Cortex of kidney (tissue), 1 donor: ENCODE data around the gene PTPRU.
"Not testable (repeated sequence)": the region's sequence is repeated elsewhere in the genome, so short reads cannot be mapped to it uniquely, and the experiment has no call there.

Experiments used
- DNase-seq: peaks from one replicate; lab custom pipeline; 2025; lab: John Stamatoyannopoulos, UW

The PTPRU gene

DNA sequence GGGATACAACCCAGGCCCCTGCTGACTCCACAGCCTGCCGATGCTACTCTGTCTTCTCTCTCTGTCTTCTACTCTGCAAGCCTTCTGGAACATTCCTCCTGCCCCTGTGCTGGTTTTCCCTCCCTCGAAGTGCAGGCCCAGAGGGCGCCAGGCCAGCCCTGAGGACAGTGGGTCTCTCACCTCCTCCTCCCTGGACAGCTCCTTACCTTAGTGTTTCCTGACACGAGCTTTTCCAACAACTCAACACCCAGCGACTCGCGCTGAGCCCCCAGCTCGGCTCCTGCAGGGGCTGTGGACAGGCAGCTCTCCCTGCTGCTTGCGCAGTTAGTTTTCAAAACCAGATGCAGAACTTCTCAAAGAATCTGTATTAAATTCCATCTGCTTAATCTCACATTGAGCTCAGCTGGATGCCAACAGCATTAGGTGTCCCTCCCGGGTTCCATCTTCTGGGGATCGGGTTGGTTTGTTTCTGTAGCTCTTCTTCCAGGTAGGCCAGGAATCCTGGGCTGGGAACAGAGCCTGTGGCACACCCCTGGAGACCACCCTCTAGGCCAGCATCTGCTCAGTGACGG is 54.2 kb downstream of the PTPRU start:
- DNase-seq = no peak

DNA sequence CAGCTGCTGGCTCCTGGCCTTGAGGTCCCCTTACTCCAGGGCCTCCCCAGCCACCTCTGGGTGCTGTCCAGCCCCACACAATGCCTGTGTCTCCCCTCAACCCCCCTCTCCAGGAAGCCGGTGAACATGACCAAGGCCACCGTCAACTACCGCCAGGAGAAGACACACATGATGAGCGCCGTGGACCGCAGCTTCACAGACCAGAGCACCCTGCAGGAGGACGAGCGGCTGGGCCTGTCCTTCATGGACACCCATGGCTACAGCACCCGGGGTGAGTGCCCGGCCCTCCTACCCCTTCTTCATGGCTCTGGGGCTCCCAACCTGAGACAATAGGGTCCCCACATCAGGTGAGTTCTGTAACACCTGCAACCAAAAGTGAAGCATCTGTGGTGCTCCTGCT is 55.4 kb downstream of the PTPRU start:
- DNase-seq = no peak

DNA sequence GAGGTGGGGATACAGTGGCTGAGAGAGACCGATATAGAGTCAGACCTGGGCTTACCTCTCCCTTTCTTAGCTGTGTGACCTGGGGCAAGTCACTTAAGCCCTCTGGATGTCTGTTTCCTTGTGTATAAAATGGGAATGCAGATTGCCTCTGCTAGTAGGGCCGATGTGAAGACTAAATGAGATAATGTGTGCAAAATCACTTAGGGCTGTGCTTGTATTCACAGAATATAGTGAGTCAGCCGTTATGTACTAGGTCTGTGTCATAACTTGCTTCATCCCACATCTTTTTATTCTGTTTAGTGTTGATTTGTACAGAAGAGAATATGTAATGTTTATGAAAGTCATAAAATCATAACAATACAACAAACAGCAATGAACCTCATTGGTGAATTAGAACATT is 56.0 kb downstream of the PTPRU start:
- no peak for DNase-seq

DNA sequence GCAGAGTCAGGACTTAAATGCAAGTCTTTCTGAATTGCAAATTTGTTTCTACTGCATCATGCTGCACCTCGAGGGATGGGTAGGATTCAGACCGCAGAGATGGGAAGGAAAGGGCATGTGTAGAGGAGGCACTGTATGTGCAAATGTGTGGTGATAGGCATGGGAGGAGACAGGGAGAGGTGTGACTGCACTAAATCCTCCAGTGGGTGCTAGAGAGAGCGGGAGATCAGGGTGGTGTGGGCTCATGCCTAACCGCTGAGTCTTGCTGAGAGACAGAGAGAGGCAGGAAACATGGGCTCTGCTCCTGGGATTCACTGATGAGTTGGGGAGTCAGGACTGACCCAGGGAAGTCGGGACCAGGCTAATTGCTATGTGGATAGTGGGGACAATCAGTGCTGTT is 61.1 kb downstream of the PTPRU start:
- DNase-seq = no peak

DNA sequence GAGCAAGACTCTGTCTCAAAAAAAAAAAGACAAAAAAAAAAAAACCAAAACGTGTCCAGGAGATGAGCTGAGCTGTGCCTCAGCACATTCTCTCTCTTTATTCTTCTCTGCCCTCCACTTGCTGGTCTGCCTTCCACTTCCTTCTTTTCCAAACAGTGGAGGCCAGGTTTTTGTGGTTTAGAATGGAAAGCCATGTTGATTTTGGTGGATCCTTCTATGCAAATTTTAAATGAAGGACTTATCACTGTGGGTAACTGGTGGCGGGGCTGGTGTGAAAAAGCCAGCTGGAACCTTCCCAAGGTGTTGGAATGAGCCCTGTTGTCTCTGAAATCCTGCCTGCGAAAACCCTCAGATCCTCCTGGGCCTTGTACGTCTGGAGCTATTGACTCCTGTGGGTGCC is 61.9 kb downstream of the PTPRU start:
- DNase-seq = no peak

DNA sequence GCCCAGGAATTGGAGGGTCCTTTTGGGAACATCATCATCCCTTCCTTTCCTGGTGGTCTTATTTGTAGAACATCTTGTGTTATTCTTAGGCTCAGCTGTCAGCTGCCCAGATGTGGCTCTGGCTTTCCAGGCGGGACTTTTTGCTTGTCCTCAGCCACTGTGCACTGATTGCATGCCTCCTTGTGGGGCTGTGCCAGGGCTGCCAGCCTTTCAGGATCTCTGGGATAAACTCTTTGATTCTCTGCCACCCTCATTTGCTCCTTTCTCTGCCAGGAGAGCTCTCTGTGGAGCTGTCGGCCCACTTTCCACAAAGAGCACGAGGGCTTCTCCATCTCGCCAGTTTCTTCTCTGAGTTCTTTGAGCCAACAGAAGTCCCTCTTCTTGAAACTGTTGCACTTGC is 63.1 kb downstream of the PTPRU start:
- no peak for DNase-seq

DNA sequence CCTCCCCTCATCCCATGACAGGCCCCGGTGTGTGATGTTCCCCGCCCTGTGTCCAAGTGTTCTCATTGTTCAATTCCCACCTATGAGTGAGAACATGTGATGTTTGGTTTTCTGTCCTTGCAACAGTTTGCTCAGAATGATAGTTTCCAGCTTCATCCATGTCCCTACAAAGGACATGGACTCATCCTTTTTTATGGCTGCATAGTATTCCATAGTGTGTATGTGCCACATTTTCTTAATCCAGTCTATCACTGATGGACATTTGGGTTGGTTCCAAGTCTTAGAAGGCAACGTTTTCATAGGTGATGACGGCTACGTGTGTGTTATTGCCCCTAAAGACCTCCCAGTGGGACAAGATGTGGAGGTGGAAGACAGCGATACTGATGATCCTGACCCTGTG is 65.4 kb downstream of the PTPRU start:
- not testable (repeated sequence) for DNase-seq

DNA sequence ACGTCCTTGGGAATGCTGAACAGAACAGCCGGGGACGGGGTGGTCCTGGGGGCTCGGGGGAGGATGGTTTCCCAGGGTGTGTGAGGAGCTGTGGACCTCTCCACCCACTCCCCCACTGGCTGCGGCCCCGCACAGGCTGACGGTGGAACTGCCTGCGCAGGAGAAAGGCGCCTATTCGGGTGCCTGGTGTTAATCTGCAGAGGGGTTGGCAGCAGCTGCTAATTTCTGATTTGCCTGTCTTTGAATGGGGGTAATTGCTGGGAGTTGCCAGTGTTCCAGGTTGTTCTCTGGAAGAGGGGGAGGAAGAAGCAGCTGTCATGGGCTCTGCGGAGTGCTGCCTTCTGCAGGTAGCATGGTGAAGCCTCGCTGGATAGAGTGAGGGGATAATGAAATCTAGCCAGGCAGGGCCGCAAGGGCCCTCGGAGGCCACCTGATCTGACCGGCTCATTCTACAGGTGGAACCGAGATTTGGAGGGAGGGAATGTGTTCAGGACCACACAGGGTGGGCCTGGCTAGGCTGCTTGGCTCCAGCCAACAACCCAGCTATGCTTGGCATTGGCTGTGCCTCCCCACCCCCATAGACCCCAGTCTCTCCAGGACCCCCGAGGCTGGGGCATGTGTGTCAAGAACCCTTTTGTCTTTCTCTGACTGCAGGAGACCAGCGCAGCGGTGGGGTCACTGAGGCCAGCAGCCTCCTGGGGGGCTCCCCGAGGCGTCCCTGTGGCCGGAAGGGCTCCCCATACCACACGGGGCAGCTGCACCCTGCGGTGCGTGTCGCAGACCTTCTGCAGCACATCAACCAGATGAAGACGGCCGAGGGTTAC is 67.1 kb downstream of the PTPRU start:
- DNase-seq = no peak

DNA sequence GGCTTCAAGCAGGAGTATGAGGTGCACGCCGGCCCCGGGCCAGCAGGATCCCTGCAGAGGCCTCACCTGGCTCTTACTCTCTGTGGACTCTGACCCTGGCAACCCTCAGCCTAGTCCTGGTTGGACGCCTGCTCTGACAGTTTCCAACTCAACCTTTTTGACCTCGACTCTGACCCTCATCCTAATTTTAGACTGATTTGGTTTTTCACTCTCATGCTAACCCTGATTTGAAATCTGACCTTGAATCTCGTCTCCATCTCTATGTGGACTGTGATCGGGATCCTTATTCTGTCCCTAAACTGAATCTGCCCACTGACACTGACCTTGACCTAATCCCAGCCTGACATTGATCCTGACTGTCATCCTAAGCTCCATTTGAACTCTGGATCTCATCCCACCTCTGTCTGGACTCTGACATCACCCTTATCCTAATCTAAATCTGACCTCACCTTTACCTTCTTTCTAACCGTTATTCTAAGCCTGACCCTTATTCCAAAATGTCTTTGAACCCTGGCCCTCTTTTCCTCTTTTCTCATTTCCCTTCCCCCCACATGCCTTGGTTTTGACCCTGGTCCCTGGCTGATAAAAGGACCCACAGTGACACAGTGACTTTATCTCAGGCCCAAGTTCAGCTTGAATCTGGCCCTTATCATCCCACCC is 67.8 kb downstream of the PTPRU start:
- no peak for DNase-seq

DNA sequence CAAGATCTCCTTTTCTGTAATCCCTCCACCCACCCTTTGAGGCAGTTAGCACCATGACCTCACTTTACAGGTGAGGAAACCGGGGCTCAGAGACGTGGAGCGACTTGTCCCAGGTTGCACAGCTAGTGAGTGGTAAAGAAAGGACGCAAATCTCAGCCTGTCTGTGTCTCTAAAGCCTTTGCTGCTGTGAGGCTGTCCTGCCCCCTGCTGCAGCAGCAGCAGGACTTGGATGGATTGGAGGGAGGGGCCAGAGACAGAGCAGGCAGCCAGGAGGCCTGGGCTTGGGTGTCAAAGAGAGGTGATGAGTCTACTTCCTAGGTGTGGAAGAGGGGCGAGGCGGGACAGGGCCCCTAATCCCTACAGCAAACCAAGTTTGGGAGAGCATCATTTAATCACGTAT is 69.6 kb downstream of the PTPRU start:
- DNase-seq = no peak

DNA sequence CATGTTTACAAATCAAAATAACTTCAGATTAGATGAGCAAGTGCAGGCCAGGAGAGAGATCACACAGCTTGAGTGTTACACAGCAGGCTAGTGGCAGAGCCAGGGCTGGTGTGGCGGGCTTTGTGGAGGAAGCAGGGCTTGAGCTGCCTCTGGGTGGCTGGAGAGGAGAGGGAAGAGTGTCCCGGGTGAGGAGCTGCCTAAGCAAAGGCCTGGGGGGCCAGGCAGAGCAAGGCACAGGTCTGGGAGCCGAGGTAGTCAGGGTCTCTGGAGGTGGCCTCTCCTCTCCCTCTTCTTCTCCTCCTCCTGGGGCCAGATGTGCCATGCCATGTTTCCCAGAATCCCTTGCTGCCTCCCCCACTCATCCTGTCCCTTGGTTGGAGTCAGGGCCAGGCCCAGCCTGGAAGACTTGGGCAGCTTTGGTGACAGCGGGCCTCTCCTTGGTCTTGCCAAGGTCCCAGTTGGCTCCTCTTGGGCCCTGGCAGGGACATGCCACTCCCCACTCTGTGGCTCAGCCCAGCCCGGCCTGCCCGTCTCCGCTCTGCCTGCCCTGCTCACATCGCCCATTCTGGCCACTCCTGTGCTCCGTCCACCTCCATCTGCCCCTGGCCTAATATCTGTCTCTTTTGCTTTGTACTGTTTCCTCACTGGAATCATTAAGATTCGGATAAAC is 70.3 kb downstream of the PTPRU start:
- no peak for DNase-seq

DNA sequence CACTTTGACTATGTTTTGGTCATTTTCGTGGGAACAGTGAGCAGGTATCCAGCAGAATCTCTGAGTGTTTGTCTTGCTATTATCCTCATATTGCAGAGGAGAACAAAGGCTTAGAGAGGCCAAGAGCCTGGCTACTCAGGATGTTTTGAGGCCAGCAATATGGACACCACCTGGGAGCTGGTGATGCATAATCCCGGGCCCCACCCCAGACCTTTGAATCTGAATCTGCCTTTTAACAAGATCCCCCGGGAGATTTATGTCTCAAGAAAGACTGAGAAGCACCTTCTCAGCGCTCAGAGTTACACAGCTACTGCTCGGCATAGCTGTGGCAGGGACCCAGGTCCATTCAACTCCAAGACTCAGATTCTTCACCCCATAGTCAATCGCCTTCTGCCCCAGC is 72.8 kb downstream of the PTPRU start:
- no peak for DNase-seq

DNA sequence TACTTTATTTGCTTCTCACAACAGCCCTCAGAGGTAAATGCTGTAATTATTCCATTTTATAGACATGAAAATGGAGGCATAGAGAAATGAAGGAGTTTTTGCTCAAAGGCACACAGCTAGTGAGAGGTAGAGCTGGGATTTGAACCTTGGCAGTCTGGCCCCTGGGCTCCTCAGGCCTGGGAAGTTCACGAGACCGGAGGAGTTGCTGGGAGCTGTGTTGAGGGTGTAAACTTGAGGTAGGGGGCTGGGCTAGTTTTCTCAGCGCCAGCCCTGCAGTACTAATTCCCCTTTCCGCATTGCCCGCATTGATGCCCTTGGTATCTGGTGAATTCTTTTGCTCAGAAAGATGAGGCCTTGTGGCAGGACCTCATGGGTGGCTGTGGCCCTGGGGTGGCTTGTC is 73.3 kb downstream of the PTPRU start:
- DNase-seq = no peak

DNA sequence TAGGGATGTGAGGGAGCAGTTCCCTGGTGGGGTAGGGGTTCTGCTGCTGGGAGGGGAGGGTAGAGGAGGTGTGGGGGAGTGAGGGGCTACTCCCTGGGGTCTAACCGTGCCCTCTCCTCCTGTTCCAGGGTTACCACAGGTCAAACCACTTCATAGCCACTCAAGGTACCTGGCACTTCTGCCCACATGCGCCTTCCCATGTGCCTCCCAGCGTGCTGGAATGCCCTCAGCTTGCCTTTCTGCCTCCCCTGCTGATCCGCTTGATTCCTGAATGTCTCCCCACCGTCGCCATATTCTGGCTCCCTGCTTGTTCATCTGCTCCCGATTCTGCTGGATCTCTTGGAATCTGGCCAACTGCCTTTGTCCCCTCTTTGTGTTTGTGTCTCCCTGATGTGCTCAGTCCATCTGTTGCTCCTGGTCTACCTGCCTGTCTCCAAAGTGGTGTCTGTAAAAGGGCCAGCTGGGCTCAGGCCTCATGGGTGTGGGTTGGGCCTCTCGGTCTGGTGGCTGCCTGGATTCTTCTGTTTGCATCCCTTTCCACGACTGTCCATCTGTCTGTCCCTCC is 74.4 kb downstream of the PTPRU start:
- no peak for DNase-seq

DNA sequence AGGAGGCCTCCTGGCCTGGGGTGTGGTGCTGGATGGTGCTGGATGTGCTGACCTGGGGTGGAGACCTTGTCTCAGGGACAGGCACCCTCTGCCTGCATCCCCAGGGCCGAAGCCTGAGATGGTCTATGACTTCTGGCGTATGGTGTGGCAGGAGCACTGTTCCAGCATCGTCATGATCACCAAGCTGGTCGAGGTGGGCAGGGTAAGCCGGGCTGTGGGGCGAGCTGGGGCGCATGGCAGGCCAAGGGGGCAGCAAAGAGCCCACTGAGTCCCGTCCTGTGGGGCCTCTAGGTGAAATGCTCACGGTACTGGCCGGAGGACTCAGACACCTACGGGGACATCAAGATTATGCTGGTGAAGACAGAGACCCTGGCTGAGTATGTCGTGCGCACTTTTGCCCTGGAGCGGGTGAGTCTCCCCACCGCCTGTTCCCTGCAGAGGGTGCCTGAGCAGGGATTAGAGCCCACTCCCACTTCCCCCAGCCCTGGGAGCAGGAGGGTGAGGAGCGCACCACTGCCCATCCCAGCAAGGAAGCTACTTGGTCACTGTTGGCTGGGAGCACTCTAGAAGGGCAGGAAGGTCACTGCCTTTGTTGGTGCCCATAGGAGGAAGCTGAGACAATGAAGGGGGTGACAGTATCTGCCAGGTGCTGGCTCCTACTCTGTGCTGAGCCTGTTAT is 75.2 kb downstream of the PTPRU start:
- no peak for DNase-seq

DNA sequence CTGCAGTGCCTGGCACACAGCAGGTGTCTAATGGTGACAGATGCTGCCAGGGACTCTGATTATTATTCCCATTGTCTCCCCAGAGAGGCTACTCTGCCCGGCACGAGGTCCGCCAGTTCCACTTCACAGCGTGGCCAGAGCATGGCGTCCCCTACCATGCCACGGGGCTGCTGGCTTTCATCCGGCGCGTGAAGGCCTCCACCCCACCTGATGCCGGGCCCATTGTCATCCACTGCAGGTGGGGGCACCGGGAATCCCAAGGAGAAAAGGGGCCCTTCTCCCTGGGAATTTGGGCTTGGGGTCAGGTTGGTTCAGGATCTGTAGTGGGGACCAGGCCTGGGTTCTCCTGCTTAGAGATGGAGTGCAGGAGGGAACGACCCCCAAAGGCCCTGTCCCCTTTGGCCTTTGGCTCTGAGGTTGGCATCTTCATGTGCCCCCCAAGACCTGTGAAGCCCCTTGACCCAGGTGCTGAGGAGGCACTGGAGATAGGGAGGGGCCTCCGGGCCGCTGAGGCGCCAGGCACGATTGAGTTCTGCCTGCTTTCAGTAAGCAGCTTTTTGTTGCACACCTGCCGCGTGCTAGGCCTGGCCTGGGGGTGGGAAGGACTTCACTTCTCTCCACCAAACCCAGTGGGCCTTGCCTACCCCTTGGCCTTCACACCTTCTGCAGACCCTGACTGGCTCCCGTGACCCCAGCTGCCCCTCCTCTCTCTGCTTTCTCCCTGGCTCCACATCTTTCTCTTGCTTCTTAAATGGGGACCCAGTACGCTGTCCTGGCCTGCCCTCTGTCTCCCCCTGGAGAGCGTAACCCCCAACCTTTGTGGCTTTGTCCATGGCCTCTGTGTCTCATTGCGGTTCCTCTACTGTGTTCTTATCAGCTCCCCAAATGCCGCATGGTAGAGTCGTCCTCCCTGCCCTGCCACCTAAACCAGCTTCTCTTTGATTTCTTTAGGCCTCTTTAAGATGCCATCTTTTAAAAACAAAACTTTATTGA is 76.4 kb downstream of the PTPRU start:
- DNase-seq = no peak

DNA sequence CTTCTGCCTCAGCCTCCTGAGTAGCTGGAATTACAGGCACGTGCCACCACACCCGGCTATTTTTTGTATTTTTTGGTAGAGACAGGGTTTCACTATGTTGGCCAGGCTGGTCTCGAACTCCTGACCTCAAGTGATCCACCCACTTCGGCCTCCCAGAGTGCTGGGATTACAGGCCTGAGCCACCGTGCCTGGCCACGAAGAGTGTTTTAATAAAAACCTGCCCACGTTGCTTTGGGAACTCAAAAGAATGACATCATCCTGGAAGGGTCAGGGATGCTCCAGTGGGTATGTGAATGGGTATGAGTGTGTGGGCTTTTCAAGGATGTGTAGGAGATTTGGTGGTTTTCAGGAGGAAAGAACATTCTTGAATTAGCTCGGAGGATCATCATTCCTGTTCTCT is 78.4 kb downstream of the PTPRU start:
- not testable (repeated sequence) for DNase-seq

DNA sequence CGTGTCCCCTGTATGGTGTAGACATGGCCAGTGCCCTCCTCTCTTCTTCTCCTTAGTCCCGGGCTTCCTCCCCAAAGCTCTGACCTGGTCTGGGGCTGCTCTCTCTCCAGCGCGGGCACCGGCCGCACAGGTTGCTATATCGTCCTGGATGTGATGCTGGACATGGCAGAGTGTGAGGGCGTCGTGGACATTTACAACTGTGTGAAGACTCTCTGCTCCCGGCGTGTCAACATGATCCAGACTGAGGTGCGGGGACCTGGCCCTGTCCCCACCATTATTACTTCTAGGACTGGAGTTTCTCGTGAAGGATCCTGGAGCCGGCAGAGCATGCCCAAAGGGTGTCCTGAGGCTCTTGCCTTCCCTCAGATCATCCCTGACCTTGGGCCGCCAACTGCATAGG is 78.9 kb downstream of the PTPRU start:
- DNase-seq = no peak

DNA sequence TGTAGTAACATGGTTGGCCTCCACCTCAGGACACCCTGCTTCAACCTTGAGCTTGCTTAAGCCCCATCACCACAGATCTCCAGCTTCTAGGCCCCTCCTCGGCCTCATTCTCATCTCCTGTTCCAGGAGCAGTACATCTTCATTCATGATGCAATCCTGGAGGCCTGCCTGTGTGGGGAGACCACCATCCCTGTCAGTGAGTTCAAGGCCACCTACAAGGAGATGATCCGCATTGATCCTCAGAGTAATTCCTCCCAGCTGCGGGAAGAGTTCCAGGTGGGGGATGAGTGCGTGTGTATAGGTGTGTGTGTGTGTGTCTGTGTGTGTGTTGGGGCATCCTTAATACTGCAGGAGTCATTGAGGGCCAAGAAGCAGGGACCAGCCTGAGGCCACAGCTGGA is 79.6 kb downstream of the PTPRU start:
- DNase-seq = no peak

DNA sequence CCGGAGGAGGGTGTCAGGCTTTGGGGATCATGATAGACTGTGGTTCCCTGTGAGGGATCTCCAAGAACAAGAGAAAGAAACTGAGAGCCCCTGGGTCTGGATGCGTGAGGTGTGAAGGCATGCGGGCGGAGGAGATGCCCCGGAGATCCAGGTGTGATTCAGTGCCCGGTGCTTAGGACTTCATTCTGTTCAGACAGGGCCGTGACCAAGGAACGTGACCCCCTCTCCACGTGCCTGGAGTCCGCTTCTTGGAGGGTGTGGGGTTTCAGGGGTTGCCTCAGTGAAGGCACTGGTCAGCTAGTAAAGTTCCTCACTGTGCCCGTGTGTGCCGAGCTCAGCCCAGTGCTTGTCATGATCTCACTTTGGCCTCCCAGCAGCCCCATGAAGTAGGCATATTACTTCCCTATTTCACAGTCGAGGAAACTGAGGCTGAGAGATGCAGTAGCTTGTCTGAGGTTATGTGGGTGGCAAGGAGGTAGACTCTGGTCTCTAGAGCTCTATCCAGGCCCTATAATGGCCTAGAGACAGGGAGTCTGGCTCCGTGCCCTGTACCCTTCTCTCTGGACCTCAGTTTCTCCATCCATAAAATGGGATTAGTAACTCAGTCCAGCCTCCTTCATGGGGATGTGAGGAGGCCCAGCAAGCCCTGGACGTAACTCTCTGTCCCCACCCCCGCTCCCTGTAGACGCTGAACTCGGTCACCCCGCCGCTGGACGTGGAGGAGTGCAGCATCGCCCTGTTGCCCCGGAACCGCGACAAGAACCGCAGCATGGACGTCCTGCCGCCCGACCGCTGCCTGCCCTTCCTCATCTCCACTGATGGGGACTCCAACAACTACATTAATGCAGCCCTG is 81.0 kb downstream of the PTPRU start:
- DNase-seq = no peak
